Fibroblast of peridontal ligament (primary cell): Measurements from ENCODE around the gene ARHGAP31.

Experiments
- DNase-seq: peaks from one replicate; pipeline ENCODE4 v3.0.0-alpha.2; 2010; ENCODE audit errors: extremely low read depth

ARHGAP31 gene

DNA sequence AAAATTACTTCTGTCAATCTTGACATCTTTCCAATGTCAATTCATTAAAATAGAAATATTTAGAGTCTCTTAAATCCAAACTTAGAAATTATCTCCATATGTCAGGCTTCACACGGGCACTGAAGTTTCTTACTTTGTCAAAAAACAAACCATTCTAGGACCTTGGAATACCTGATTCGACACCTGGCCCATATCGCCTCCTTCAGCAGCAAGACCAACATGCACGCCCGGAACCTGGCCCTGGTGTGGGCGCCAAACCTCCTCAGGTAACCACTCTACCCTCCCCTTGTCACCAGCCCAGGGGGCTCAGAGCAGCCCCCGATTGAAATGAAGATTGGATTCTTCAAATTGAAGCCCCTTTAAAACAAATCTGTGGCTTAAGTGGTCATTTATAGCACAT lies 88.0 kb downstream of the ARHGAP31 start:
- no peak for DNase-seq

DNA sequence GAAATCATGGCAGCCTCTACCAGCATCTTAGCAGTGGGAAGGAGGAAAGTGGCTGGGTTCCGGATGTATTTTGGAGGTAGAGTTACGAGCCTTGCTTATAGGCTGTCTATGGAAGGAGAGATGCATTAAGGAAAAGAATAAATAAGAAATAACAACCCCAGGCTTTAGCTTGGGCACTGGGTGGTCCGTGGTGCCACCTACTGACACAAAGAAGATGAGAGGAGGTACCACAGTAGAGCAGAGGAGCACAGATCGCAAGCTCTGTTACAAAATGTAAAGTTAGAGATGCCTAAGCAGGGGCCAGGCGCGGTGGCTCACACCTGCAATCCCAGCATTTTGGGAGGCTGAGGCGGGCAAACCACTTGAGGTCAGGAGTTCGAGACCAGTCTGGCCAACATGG lies 94.4 kb downstream of the ARHGAP31 start:
- DNase-seq, result peak; percentile 31

DNA sequence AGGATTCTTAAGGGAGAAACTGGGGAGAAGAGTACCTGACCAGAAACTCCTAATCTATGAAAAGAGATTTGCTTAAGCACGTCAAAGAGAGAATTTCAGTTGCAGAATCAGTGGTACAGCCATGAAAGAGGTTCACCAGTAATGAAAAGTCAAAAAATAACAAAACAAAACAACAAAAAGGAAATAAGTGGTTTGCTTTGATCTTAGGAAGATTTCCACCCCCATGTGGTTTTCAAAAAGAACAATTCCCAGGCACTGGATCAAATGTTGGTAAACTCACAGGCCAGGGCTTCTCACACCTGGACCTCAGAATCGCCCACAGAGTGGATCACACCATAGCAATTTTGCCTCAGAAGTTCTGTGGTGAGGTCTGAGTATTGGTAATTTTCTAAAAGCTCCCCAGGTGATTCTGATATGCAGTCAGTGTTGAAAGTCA lies 101.8 kb downstream of the ARHGAP31 start:
- no peak for DNase-seq

DNA sequence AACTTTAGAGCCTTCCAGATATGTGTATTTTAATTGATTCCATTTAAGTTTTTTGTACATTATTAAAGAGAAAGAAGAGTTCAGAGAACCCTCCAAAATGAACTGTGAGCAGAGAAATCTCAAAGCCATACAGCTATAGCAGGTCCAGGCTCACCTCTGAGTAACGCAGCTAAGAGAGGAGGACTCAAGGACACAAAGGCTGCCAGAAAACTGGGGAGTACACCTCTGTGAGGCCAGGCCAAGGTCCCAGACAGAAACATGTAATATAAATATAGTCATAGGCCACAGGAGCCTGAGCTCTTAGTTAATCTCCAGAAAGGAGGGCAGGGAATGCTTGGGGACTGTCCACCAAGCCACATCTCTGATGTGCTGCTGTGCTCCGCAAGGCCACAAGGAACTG lies 102.7 kb downstream of the ARHGAP31 start:
- no peak for DNase-seq

DNA sequence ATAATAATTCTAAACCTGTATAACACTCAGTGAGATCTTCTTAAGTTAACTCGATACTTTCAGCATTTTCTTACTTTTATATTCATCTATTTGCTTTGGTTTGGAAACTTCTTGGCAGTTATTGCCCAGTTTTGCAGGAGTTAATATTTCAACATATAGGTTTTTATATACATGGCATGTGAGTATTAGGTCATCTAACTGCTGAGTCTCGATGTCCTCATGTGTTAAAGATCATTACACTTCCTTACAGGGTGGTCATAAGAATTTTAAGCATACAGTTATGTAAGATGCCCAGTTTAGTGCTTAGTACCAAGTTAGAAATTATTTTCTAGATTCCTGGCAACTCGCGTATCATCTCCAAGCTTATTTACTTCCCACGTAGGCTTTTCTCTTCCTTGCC lies 106.3 kb downstream of the ARHGAP31 start:
- no peak for DNase-seq

DNA sequence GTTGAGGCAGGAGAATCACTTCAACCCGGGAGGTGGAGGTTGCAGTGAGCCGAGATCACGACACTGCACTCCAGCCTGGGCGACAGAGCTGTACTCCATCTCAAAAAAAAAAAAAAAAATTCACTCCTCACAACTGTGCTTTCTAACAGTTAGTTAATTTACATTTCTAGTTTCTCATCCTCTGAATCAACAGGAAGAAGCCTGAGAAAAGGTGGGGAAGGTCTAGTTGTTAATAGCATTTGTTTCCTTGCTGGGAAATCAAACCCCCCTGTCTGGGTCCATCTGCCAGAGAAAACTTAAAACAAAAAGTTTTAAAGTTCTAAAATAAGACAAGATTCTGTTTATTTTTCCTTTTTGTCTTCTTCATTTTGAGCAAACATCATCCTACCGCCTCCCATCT lies 106.9 kb downstream of the ARHGAP31 start:
- DNase-seq, result no peak

DNA sequence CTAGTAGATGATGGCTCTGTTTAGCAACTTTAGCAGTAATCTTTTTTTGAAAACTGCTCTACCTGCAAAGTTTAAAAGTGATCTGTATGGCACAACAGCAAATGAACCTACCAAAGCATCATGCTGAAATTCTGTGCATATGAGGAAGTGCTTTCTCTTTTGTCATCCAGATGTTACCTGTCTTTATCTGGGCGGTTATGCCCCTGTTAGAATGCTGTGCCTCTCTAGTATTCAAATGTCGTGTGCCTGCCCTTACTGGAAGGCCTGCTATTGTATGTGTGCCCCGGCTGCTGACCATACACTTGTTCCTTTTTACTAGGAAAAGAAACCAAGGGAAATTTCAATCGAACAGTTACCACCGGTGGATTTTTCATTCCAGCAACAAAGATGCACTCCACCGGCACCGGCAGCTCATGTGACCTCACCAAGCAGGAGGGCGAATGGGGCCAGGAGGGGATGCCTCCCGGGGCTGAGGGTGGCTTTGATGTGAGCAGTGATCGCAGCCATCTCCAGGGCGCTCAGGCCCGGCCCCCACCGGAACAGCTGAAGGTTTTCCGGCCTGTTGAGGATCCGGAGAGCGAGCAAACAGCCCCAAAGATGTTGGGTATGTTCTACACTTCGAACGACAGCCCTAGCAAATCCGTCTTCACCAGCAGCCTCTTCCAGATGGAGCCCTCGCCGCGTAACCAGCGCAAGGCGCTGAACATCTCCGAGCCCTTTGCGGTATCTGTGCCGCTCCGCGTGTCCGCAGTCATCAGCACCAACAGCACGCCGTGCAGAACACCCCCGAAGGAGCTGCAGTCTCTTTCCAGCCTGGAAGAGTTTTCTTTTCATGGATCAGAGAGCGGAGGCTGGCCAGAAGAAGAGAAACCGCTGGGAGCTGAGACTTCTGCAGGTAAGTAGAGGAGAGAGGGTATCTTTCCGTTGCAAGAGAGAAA lies 107.6 kb downstream of the ARHGAP31 start:
- DNase-seq, result no peak

DNA sequence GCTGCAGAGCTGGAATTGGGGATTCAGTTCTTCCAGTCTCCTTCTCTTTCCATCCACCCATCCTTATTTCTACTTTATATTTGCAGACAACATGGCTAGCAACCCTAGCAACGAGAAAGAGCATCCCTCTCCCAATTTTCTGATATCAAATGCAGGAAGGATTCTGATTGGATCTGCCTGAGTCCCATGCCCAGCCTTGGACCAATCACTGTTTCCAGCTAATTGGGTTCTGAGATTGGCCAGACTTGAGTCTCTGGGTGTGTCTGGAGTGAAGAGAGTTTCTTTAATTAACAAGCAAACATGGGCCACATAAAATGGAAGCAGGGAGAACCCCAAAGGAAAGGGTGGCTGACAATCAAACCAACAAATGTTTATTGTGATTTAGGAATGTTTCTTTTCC lies 108.6 kb downstream of the ARHGAP31 start:
- no peak for DNase-seq

DNA sequence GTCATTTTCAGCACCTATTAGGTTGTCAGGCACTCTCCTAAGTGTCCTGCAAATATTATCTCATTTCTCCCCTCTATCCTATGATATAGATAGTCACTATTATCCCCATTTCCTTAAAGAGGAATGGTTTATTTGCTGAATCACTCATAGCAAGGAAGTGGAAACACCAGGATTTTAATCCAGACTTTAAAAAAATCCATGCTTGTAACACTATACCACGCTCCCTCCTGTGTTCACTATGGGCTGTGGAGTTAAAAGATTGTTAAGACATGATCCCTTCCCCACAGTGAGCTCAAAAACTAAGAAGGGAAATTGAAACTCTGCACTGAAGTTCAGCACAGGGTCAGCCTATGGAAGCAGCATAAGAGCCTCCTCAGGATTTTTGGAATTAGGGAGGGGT lies 109.0 kb downstream of the ARHGAP31 start:
- peak; percentile 41 for DNase-seq

DNA sequence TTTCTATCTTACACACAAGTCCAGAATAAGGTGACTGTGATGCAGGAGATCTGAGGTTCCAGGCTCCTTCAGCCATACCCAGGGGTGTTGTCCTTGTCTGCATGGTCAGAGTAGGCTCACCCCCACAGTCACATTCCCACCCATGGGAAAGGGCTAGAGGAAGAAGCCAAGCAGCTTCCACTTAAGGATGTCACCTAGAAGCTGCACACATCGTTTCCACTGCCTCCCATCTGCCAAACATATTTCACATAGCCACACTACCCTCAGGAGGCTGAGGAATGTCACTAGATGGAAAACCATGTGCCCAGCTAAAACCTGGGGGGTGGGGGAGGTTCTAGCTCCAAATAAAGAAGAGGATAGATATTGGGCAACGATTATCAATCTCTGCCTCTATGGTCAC lies 111.1 kb downstream of the ARHGAP31 start:
- DNase-seq, result no peak

DNA sequence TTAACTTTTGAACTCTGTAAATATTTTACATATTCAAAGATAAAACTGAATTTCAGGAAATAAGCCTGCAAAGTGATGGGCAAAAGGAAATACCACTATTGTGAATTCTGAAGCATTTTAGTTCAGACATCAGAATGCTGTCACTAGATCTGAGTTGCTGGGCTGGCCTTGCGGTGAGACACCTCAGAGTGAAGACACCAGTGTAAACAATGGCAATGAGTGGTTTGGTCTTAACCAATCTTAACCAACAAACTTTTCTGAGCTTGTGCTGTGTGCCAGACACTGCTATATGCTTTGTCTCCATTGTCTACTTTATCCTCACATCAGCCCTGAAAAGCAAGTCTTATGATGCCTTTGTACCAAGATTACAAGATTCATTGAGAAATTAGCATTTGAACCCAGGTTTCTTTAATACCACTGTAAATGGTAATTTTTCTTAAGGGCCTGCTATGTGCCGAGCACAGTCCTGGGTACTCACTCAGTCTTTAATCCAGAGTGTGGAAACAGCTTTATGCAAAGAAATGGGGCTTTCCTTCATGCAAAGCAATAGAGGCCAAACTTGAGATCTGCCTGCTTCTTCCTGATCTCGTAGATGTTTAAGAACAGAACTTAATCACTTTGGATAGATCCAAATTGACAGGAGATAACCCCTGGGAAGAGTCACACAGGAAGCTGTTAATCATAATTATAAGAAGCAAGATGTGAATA lies 114.2 kb downstream of the ARHGAP31 start:
- DNase-seq, result no peak

DNA sequence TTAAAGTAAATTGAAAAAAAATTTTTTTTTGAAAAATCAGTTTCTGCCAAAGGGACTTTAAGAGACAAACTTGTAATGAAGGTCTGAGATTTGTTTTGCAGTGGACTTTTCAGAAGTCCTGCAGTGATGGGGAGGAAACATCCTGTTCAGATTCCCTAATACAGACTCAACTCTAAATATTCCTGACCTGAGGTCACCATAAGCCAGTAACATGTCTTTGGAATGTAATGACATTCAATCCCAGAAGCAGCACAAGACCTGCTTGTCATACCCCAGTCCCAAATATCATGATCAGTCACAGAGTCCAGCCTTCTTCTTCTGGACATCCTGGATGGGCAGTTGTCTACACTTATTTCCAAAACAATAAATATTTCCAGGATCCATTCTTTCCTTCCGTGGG lies 115.7 kb downstream of the ARHGAP31 start:
- no peak for DNase-seq

DNA sequence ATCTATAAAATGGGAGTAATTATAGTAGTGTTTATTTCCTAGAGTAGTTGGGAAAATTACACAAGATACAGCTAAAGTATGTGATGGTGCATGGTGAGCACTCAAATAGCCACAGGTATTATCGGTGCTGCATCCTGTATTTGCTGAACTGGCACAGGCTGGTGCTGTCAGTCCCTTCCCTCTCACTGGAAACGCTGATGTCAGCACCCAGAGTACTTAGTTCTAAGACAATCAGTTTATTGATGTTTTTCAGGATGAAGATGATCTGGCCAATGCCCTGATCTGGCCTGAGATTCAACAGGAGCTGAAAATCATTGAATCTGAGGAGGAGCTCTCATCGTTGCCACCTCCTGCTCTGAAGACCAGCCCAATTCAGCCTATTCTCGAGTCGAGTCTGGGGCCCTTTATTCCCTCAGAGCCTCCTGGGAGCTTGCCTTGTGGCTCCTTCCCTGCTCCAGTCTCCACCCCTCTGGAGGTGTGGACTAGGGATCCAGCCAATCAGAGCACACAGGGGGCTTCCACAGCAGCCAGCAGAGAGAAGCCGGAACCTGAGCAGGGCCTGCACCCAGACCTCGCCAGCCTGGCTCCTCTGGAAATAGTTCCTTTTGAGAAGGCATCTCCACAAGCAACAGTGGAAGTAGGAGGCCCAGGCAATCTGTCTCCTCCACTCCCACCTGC lies 119.6 kb downstream of the ARHGAP31 start:
- no peak for DNase-seq

DNA sequence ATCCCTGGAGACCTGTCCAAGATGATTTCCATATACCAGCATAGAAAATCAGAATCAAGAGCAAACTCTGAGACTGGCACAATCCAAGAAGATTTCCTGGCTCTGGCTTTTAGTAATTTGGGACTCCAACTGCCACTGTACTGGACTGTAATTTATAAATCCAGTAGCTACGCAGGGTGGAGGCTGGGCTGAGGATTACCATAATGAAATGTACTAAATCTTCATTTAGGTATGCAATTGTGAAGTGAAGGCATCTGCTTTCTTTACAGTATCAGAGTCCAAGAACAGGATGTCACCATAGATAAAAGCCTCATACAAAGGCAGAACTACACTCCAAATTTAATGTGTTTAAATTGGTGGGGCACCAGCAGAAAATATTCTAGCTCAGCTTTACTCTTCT lies 122.7 kb downstream of the ARHGAP31 start:
- no peak for DNase-seq

DNA sequence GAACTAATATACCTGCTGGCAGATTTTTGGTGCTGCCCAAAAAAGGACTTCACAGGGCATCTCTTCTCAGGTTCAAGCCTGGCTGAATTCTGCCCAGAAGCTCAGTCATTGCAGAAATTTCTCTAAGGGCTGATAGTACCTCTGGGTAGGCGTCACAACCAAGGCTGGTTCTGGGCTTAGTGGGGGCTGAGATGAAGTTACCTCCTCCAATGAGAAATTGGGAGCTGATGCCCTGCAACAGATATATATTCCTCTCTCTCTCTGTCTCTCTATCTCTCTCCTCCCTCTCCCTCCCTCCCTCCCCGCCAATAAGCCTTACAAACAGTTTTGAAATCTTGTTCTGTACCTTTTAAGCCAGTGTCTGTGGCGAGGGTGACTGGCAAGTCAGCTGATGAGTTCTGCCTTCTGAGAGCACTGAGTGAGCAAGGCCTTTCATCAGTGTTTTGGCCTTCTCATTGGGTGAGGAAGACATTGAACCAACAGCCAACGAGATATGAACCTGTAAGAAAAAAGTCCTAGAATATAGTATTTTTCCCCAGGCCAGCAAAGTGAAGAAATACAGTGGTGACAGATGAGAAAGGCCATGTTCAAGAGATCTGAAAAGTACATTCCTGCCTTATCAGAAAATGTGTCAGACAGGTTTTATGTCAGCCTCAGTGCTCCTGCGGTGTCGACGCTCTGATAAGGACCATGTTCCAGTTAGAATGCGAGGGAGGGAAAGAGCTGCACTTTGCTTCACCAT lies 123.8 kb downstream of the ARHGAP31 start:
- no peak for DNase-seq

DNA sequence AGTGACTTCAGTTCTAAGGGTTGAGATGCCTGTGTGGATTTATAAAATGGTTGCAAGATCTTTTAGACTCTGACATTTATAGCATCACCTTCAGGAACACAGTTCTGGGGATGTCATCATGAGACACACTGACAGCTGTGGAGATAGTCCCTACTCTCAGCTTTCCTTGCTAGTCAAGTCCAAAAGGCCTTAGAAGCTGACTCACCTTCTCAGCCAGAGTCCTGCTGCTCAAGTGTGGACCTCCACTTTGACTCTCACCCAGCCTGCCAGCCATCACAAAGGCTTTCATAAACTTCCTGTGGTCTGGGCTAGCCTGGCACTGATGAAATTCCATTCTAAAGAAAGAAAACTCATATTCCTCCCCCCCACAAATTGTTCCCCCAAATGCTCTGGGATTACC lies 124.5 kb downstream of the ARHGAP31 start:
- DNase-seq, result no peak

DNA sequence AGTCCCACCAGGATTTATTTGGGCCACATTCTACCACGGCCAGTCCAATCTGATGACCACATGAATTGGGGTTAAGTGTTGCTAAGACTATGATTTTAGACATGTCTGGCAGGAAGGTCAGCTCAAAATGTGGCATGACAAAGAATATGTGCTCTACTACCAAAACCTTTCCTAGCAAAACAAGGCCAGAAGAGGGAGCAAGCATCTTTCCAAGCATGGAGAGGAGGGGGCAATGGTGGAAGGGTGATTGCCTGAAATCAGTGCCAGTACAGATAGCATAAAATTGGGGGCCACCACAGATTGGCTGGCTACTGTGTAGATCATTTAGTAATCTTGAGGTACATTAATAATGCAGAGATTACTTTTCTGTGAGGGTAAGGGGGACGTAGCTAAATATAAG lies 126.0 kb downstream of the ARHGAP31 start:
- no peak for DNase-seq

DNA sequence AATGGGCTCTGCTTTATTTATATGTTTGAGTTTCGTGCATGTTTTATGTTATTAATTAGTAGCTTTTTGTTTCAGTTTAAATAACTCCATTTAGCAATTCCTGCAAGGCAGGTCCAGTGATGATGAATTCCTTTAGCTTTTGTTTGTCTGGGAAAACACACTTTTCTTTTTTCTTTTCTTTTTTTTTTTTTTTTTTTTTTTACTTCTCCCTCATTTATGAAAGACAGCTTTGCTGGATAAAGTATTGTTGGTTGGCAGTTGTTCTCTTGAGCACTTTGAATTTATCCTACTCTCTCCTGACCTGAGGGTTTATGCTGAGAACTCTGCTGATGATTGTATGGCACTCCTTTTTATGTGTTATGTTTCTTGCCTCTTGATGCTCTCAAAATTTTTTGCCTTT lies 133.5 kb downstream of the ARHGAP31 start:
- DNase-seq, result no peak

DNA sequence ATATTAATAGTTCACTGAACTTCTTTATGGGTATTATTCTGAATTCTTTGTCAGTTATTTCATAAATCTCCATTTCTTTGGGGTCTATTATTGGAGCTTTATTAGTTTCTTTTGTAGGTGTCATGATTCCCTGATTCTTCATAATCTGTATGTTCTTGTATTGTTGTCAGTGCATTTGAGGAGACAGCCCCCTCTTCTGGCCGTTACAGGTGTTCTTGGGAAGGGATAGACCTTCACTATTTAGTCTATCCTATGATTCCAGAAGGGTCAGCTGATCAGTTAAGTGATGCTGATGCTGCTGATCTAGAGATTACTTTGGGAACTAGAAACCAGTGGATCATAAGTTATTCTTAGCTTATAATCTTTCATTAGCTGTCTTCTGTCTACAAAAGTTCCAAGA lies 134.4 kb downstream of the ARHGAP31 start:
- no peak for DNase-seq

DNA sequence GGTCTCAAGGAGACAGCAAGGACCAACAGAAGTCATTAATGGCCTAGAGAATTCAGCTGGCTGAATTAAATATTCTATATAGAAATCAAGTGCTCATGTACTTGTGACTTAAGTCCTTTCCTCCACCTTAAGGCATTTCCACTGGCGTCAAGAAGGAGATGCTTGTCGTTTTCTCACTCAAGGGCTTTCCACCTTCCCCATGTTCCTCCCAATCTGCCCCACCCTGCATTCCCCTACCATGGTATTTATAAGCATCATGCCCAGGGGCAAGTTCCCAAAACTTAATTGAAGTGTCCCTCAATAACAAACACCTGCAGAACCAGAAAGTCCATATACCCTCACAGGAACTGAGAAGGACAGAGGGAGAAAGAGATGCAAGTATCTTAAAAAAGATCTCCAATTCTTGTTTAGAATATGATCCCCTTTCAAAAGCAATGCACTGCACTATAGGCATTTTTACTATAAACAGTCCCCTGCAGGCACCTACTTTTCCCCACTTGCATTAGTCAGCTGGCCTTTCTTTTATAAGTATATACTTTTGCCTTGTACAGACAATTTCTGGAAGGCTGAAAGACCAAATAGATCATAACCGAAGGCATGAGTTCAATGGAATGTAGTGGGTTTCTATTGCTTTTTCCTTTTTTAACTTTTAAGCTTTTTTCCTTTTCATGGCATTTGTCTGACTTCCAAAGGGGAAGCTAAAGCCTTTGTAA lies 139.6 kb downstream of the ARHGAP31 start:
- DNase-seq, result no peak

DNA sequence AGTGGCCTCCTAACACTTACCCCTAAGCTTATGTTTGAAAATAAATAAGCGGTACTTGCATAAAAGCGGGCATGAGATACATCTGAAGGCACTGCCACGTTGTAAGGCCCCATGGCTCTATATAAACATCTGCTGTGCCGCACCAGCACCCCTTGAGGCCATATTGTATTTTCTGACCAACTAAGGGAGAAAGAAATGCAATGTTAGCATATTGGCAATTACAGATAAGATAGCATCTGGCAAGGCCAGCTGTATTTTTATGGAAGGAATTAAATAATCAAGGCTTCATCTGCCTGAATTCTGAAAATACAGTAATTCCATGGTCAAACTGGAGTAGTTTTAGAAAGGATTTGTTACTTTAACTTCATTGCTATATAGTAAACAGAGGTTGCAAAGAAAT lies 140.5 kb downstream of the ARHGAP31 start:
- DNase-seq, result no peak
